ENCODE results near the gene SPI1. TPM values are rescaled to one million over a fixed set of nuclear protein-coding genes. Genes with fewer than 3 reads are reported as not detected.

The SPI1 gene
- total and polyA plus RNA-seq, 8 donors, result 1.0 to 24.2 (median 5.6) TPM

DNA sequence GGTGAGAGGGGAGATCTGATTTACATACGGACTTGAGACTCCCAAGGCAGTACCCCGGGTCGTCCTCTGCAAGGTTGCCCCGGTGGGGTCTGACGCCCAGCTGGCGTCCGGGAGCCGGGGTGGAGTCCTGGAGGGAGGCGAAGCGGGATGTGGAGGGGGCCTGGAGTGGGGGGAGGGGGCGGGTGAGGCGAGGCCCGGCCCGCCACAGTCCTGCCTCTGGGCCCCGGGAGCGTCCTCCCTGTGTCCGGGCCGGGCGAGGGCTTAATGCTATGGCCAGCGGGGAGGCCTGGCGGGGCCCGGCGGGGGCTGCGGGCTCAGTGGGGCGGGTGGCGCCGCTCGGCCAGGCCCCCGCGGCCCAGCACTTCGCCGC, 23.4 kb downstream of the SPI1 start:
- 11 to 22% methylated on average over 13 to 32 of the region's 32 CpGs for WGBS, 2 donors
- H3K9me3 ChIP-seq, result no peaks in the 10 kb centered on the region
- intact Hi-C loops (cut with DNase I), result loop anchor here in 1 of 3 donors (10.0 kb wide), 1 partner anchor 180 kb away; the partner anchor contains the start of gene ARFGAP2
- no peak overlapping the region for H3K27ac ChIP-seq
- no peaks in the 10 kb centered on the region for H3K36me3 ChIP-seq
- FAIRE-seq, result no peak
- TF ChIP-seq, protein P1, sequence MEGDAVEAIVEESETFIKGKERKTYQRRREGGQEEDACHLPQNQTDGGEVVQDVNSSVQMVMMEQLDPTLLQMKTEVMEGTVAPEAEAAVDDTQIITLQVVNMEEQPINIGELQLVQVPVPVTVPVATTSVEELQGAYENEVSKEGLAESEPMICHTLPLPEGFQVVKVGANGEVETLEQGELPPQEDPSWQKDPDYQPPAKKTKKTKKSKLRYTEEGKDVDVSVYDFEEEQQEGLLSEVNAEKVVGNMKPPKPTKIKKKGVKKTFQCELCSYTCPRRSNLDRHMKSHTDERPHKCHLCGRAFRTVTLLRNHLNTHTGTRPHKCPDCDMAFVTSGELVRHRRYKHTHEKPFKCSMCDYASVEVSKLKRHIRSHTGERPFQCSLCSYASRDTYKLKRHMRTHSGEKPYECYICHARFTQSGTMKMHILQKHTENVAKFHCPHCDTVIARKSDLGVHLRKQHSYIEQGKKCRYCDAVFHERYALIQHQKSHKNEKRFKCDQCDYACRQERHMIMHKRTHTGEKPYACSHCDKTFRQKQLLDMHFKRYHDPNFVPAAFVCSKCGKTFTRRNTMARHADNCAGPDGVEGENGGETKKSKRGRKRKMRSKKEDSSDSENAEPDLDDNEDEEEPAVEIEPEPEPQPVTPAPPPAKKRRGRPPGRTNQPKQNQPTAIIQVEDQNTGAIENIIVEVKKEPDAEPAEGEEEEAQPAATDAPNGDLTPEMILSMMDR (IDR thresholded peaks at IDR 0.05), result no peak
- no peaks in the 10 kb centered on the region for H3K27me3 ChIP-seq
- peaks cover 0 to 10% (median 8%) of the 10 kb centered on the region in 3 donors for H3K4me1 ChIP-seq
- H3K4me3 ChIP-seq, result peak overlapping the region in 3 of 4 donors; percentile 16 to 53 (median 41)
- ATAC-seq, result peak in 2 of 4 donors; percentile 2 to 44
- peak in 1 of 6 donors; percentile 68 for DNase-seq

DNA sequence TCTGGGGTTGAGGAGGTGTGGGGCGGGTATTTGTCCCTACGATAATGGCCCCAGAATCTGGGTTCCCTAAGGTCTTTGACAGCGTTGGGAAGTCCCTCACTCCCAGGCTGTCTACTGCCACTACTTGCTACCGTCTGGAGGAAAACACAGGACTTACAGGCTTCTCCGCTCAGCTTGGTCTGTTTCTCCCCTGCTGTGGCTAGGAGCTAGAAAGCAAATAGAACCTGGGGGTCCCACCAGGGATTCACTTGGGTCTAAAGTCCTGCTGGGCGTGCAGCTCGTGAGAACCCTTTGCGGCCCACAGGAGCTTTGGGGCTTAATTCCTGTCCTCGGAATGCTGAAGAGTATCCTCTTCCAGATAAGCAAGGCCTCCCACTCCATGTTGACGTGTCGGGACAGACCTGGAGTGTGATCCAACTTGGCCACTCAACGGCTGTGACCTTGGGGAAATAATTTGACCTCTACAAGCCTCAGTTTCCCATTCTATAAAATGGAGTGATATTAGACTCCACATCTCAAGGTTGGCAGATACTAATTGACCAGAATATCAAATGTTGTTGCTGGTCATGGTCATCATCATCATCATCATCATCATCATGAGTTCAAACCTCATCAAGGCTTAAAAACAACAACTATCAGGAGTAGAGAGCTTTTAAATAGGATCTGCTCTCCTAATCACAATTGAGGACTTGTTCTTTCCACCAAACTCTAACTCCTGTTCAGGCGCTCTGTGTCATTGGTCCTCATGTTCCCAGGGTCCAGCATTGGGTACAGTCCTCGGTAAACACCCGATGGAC, 24.2 kb downstream of the SPI1 start:
- no peak overlapping the region for H3K27ac ChIP-seq
- TF ChIP-seq, protein P1 (IDR thresholded peaks at IDR 0.05), result no peak
- no peaks in the 10 kb centered on the region for H3K9me3 ChIP-seq
- H3K4me3 ChIP-seq, result no peak overlapping the region
- no peaks in the 10 kb centered on the region for H3K36me3 ChIP-seq
- intact Hi-C loops (cut with DNase I), result loop anchor here in 1 of 3 donors (10.0 kb wide), 1 partner anchor 179 kb away; the partner anchor contains the start of gene ARFGAP2
- 76 to 79% methylated on average over 15 of the region's 15 CpGs for WGBS, 2 donors
- H3K27me3 ChIP-seq, result no peaks in the 10 kb centered on the region
- H3K4me1 ChIP-seq, result peaks cover 0 to 10% (median 8%) of the 10 kb centered on the region in 3 donors
- DNase-seq (no peak), FAIRE-seq (no peak), ATAC-seq (no peak)

DNA sequence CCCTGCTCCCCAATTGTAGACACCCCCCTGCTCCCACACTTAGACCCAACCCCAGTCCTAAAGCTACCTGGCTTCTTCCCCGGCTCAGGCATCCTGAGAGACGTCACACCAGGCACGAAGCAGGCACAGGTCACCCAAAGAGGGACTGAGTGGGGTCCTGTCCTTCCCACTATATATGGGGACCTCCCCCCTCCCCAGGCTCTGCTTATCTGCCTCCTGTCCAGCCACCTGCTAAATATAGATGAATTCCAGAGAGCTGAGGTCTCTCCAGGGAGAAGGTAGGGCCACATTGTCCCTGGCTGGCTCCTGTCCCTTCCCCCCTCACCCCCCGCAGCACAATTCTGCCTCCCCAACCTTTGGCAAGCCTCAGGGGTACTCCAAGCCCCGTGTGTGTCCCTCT, 25.8 kb downstream of the SPI1 start, which contains the start of gene MYBPC3:
MYBPC3 (minus strand) TSS at position 147 of the 400 bp plus-strand sequence; CDS start at position 92, 55 bp downstream.
- no peak for DNase-seq
- Histone ChIP-seq H3K27me3 (no peaks in the 10 kb centered on the region), H3K27ac (no peak within 1 kb of the TSS), H3K36me3 (no peaks in the 10 kb centered on the region), H3K4me1 (peaks cover 0 to 10% (median 8%) of the 10 kb centered on the region in 3 donors), H3K4me3 (no peak within 1 kb of the TSS), H3K9me3 (no peaks in the 10 kb centered on the region)
- intact Hi-C loops (cut with DNase I), result loop anchor here in 1 of 3 donors (10.0 kb wide), 1 partner anchor 178 kb away; the partner anchor contains the start of gene ARFGAP2
- FAIRE-seq, result no peak
- WGBS, 2 donors, result 70 to 72% methylated on average over 5 of the region's 5 CpGs
- TF ChIP-seq, protein P1 (IDR thresholded peaks at IDR 0.05), result no peak
- no peak for ATAC-seq

DNA sequence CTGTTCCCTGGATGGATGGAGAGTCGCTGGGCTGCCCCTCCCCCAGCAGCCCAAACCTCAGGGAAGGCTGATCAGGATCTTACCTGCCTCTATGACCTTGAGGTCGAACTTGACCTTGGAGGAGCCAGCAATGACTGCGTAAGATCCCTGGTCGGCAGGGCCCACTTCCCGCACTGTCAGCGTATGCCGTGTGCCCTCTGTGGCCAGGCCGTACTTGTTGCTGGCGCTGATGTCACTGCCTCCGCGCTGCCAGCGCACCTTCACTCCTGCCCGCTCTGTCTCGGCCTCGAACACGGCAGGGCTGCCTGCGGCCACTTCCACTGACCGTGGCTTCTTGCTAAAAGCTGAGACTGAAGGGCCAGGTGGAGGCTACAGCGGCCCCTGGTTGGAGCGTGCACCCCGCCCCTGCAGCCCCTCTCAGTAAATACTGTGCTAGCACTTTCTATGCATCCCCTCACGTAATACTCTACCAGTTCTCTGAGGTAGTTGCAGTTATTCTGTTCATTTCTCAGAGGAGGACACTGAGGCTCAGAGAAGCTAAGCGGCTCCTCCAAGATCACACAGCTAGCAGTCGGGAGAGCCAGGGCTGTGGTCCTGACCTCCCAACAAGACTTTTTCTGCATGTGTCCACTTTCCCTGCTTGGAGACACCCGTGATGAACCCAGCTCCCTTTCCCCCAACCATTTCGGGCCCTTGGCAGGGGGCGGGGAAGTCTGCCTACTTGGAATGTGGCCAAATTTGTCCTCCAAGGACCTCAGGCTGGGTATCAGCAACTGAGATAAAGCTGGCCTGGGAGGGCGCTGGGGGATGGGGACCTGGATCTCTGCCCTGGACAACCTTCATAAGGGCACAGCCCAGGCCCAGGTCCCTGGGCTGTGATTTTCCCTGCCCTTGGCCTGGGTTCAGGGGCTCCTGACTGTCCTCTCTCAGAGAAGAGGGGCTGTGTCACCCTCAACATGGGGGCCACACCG, 26.9 kb downstream of the SPI1 start:
- no peaks in the 10 kb centered on the region for H3K36me3 ChIP-seq
- H3K4me3 ChIP-seq, result no peak overlapping the region
- H3K27ac ChIP-seq, result no peak overlapping the region
- DNase-seq (peak; percentile 49 to 84 (median 58)), FAIRE-seq (no peak), ATAC-seq (peak; percentile 19 to 61 (median 40))
- H3K4me1 ChIP-seq, result peaks cover 0 to 10% (median 8%) of the 10 kb centered on the region in 3 donors
- intact Hi-C loops (cut with DNase I), result loop anchor here in 1 of 3 donors (10.0 kb wide), 1 partner anchor 177 kb away; the partner anchor contains the start of gene ARFGAP2
- H3K9me3 ChIP-seq, result no peaks in the 10 kb centered on the region
- no peaks in the 10 kb centered on the region for H3K27me3 ChIP-seq
- TF ChIP-seq, protein P1 (IDR thresholded peaks at IDR 0.05), result no peak
- 44 to 51% methylated on average over 29 of the region's 29 CpGs for WGBS, 2 donors
